Heart left ventricle (tissue), 16 donors: Measurements from ENCODE around the gene ADGRF3. TPM values are rescaled to one million over a fixed set of nuclear protein-coding genes. Genes with fewer than 3 reads are reported as not detected.
A peak's percentile ranks its signal among the peaks of the same experiment; 100 is the strongest.

Experiments
- ATAC-seq, 4 donors: fragments of 200-7000 bp; cut with Tn5 transposase; one replicate each; pipeline ENCODE4 v1.9.1; 2020 to 2022; ENCODE audit warnings: moderate library complexity in 4 of 4, mild to moderate bottlenecking in 3 of 4, moderate number of reproducible peaks in 1 of 4
- DNase-seq, 5 donors: peaks; one replicate each; pipeline ENCODE4 v3.0.0-alpha.2; 2020
- H3K27ac ChIP-seq, 12 donors: fragments of 200-600 bp; sonication (generic) in 4 of 12; one replicate each; pipeline versions ENCODE4 v1.5.0 to v1.8.0; 2016 to 2022; ENCODE audit warnings: mild to moderate bottlenecking in 2 of 12
- H3K27me3 ChIP-seq, 9 donors: fragments of 200-600 bp; sonication (generic) in 2 of 9; one replicate each; pipeline versions ENCODE4 v1.5.1 to v1.8.0; 2016 to 2022; ENCODE audit warnings: mild to moderate bottlenecking in 3 of 9
- H3K36me3 ChIP-seq, 9 donors: fragments of 200-600 bp; sonication (generic) in 2 of 9; one replicate each; pipeline versions ENCODE4 v1.5.0 to v1.8.0; 2018 to 2022; ENCODE audit warnings: mild to moderate bottlenecking in 2 of 9
- H3K4me1 ChIP-seq, 12 donors: fragments of 200-600 bp; sonication (generic) in 4 of 12; one replicate each; pipeline versions ENCODE4 v1.5.0 to v1.8.0; 2016 to 2022; ENCODE audit warnings: mild to moderate bottlenecking in 3 of 12
- H3K4me3 ChIP-seq, 12 donors: fragments of 200-600 bp; sonication (generic) in 4 of 12; one replicate each; pipeline versions ENCODE4 v1.5.0 to v1.8.0; 2017 to 2022; ENCODE audit warnings: mild to moderate bottlenecking in 9 of 12, moderate library complexity in 4 of 12
- H3K9me3 ChIP-seq, 12 donors: fragments of 200-600 bp; sonication (generic) in 4 of 12; one replicate each; pipeline versions ENCODE4 v1.5.0 to v1.8.0; 2016 to 2022; ENCODE audit warnings: mild to moderate bottlenecking in 1 of 12
- CTCF ChIP-seq, 12 donors: fragments of 200-600 bp; sonication (generic) in 4 of 12; IDR thresholded peaks; one replicate each; pipeline versions ENCODE4 v1.5.0 to v1.8.0; 2018 to 2022; ENCODE audit warnings: antibody characterized with exemption in 12 of 12, mild to moderate bottlenecking in 5 of 12
- POLR2A ChIP-seq, 2 donors: fragments of 450-650 bp; IDR thresholded peaks; one replicate each; pipeline ENCODE4 v1.6.1; 2017; ENCODE audit warnings: antibody characterized with exemption in 2 of 2, mild to moderate bottlenecking in 2 of 2, moderate library complexity in 2 of 2
- WGBS, 4 donors: extraction: QIAGEN DNeasy Blood & Tissue Kit in 2 of 4; methylation state at CpG; one replicate each; pipeline versions ENCODE4 v1.1.5 to v1.1.7; 2013 to 2018; 5-methylcytosine and 5-hydroxymethylcytosine counted together
- intact Hi-C, 10 donors: fragments of 100-400 bp; cut with DNase I; formaldehyde crosslinking; loops; one replicate each; pipeline versions ENCODE4 v1.11.1 to v1.14.2; 2022
- polyA plus RNA-seq, 2 donors: library from polyadenylated mRNA; stranded (reverse); fragments of 200-250 nt; gene quantifications; one replicate each; pipeline ENCODE4 v1.2.3, GENCODE V29; 2013
- total RNA-seq, 9 donors: library from RNA; depleted of rRNA in 2 of 9; stranded (reverse); fragments of >200 nt in 2 of 9; fragmentation: NEBNext Ultra II Directional in 3 of 9; extraction: Animal tissue kit (Norgen Biotek cat#: 25700) in 3 of 9; gene quantifications; one replicate each; pipeline versions ENCODE4 v1.1.0 to v1.2.4, GENCODE V29; 2016 to 2023
- donor health status: ischemic (EF 13 %, LVEDD 7.1; RV severe dilation, severe dysfunction).
- donor health status: healthy with polysubstance abuse.
- donor health status: DM: no; HTN: yes; CAD: no.
- donor health status: DM: no; HTN: no; CAD: no.
- donor health status: ischemic (EF 25% LVEDD 6.9; RV normal size, moderate dysfunction).
- donor health status: ischemic (EF 25% LVEDD 5.7; RV mildly dilated, moderate dysfunction).
- donor health status: healthy.
- donor health status: DM: yes; HTN: yes; CAD: no.
- donor health status: ischemic (EF 35%, LVEDD 5.7; RV mildly dilated, moderate dysfunction).
- donor health status: nonischemic (EF 11% LVEDD 7.7; RV severe dilation, severe dysfunction).
- donor health status: DM: yes; HTN: yes; CAD: no.
- donor health status: PGD.
- donor health status: ischemic (EF 29% LVEDD 5.4; RV normal size, mild dysfunction).
- donor health status: nonischemic (EF 23%, LVEDD 6.1; RV moderate dilation, normal function).

ADGRF3 gene
- total and polyA plus RNA-seq, 11 donors = 0.08 to 0.69 (median 0.13) TPM; not detected in 8

DNA sequence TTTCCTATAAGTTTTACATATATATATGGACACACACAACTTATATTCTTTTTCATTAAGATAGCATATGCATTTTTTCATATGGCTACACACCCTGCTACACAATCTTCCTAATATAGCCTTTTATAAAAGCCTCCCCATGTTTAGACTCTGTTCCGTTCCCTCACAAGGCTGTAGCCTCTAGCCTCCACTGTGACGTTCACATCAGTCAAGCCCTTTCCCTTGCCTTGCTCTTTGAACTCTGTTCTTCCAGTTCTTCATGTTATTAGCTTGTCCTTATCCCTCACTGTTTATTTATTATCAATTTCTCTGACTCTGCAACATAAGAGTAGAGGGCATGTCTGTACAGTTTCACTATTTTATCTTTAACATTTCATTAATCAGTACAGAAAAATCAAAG is 63.0 kb downstream of the ADGRF3 start:
- Histone ChIP-seq H3K9me3 (no peaks in the 10 kb centered on the region), H3K4me1 (no peaks in the 10 kb centered on the region), H3K27me3 (no peaks in the 10 kb centered on the region), H3K4me3 (no peak overlapping the region), H3K36me3 (peaks cover 3 to 100% (median 100%) of the 10 kb centered on the region in 9 donors), H3K27ac (no peak overlapping the region)
- intact Hi-C loops = no loop called here
- 88 to 95% (median 93%) methylated on average over 2 of the region's 2 CpGs for WGBS, 4 donors
- TF ChIP-seq POLR2A (IDR thresholded peaks at IDR 0.05) = no peak
- no peak for TF ChIP-seq CTCF (IDR thresholded peaks at IDR 0.05)
- ATAC-seq = no peak
- no peak for DNase-seq

DNA sequence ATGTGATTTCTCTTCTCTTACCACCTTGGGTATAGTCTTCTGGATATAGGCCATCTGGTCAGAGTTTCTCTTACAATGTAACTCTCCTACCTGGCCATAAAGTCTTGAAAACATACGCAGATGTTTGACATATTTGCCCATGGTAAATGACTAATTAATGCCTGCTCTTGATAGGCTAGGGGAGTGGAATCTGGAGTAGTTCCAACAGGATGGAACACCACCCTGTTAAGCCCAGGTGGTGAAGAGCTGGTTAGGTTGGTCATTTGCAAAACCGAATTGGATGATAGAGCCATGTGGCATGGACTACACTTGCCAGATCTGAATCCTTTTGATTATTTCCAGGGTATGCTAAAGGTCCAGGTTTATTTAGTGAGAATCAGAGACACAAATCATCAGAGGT is 65.4 kb downstream of the ADGRF3 start:
- peaks cover 5 to 100% (median 100%) of the 10 kb centered on the region in 9 donors for H3K36me3 ChIP-seq
- peaks cover 0 to 3% (median 0%) of the 10 kb centered on the region in 12 donors for H3K4me1 ChIP-seq
- no peak for TF ChIP-seq CTCF (IDR thresholded peaks at IDR 0.05)
- H3K27me3 ChIP-seq = no peaks in the 10 kb centered on the region
- ATAC-seq (no peak), DNase-seq (no peak)
- WGBS, 4 donors = 78 to 86% (median 81%) methylated on average over 2 of the region's 2 CpGs
- no peaks in the 10 kb centered on the region for H3K9me3 ChIP-seq
- no peak overlapping the region for H3K4me3 ChIP-seq
- intact Hi-C loops = no loop called here
- no peak overlapping the region for H3K27ac ChIP-seq

DNA sequence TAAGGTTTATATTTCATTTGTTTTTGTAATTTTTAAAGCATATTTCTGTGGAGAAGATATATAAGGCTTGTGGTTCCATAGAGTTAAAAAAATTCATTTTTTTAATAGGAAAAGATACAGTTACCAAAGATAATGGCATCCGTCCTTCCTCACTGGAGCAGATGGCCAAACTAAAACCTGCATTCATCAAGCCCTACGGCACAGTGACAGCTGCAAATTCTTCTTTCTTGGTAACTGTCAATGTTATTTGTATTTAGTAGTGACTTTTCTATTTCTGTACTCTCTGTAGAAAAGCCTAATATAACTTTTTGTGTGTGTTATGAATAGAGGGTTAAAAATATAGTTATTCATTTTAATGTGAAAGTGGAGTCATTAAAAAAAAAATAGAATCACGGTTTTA is 66.7 kb downstream of the ADGRF3 start:
- H3K27ac ChIP-seq = peak overlapping the region in 1 of 12 donors; percentile 9
- H3K4me3 ChIP-seq = no peak overlapping the region
- ATAC-seq = no peak
- WGBS, 4 donors = 89 to 93% (median 92%) methylated on average over 3 of the region's 3 CpGs
- H3K4me1 ChIP-seq = peaks cover 0 to 16% (median 7%) of the 10 kb centered on the region in 12 donors
- H3K9me3 ChIP-seq = no peaks in the 10 kb centered on the region
- TF ChIP-seq CTCF (IDR thresholded peaks at IDR 0.05) (no peak), POLR2A (IDR thresholded peaks at IDR 0.05) (no peak)
- no peaks in the 10 kb centered on the region for H3K27me3 ChIP-seq
- peaks cover 5 to 100% (median 87%) of the 10 kb centered on the region in 9 donors for H3K36me3 ChIP-seq
- intact Hi-C loops = loop anchor here in 2 of 10 donors (5.0 kb wide), 2 partner anchors 38 to 43 kb away; partner anchors contain the start of genes HADHA (in 1 of the 2) and HADHB (in 1 of the 2)
- DNase-seq = no peak

DNA sequence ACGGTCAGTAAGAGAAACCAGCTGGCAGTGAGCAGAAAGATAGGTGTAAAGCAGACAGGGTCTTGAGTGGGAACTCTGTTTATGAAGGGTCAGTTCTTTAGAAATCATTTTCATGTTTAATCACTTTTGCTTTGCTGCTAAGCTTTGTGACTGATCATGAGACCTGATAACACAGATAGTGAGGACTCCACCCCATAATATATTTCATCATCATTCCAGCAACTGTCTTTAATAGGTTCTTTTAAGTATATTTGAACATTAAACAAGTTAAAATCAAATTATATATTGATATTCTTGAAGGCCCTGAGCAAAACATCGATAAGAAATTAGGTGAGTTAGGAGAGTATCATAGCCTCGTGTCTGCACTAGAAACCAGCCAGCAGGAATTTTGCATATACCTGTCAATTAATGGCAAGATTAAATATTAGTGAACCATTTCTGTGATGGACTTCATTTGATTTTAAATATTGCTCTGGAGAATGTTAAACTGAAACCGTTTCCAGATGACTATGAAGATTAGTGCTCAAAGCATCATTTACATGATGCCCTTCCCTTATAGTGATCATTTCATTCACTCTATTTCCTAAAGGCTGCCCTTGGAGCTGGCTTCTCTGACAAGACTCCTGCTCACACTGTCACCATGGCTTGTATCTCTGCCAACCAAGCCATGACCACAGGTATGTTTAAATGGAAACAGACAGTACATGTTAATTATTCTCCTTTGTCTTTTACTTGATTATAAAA is 69.9 kb downstream of the ADGRF3 start:
- DNase-seq (no peak), ATAC-seq (no peak)
- Histone ChIP-seq H3K27me3 (no peaks in the 10 kb centered on the region), H3K4me1 (peaks cover 0 to 41% (median 24%) of the 10 kb centered on the region in 12 donors), H3K9me3 (no peaks in the 10 kb centered on the region), H3K4me3 (no peak overlapping the region), H3K27ac (peak overlapping the region in 2 of 12 donors; percentile 36 to 79), H3K36me3 (peaks cover 3 to 92% (median 67%) of the 10 kb centered on the region in 9 donors)
- WGBS, 4 donors = 78 to 85% (median 81%) methylated on average over 4 of the region's 4 CpGs
- intact Hi-C loops = loop anchor here in 2 of 10 donors (5.0 kb wide), 2 partner anchors 34 to 39 kb away; partner anchors contain the start of genes HADHA (in 1 of the 2) and HADHB (in 1 of the 2)
- no peak for TF ChIP-seq CTCF (IDR thresholded peaks at IDR 0.05)
- no peak for TF ChIP-seq POLR2A (IDR thresholded peaks at IDR 0.05)
